GM18909 (cell line): ENCODE data around the gene FSD1.
"Not testable (repeated sequence)": the region's sequence is repeated elsewhere in the genome, so short reads cannot be mapped to it uniquely, and the experiment has no call there.

Experiments used
- ATAC-seq: cut with Tn5 transposase; IDR thresholded peaks from one replicate; pipeline ENCODE4 v1.9.1; 2021; ENCODE audit warnings: mild to moderate bottlenecking; ENCODE audit not compliant: unreplicated experiment, poor library complexity

The FSD1 gene

GRCh38 chr19:4284176-4284958 is 20.0 kb upstream of the FSD1 start:
- ATAC-seq, result no peak

- ATAC-seq, result no peak
These were observed 19.4 kb upstream of the FSD1 start for GRCh38 chr19:4284974-4285373.

GRCh38 chr19:4286141-4286540 is 18.3 kb upstream of the FSD1 start:
- not testable (repeated sequence) for ATAC-seq

- ATAC-seq, result no peak
These were observed 16.2 kb upstream of the FSD1 start for GRCh38 chr19:4288091-4288777.

GRCh38 chr19:4291184-4291732 is 13.1 kb upstream of the FSD1 start:
- ATAC-seq, result no peak

GRCh38 chr19:4292515-4292914 is 11.9 kb upstream of the FSD1 start:
- ATAC-seq, result no peak

GRCh38 chr19:4294389-4294788 is 10.0 kb upstream of the FSD1 start:
- ATAC-seq, result no peak

- no peak for ATAC-seq
These were observed 8.2 kb upstream of the FSD1 start for GRCh38 chr19:4295972-4296771.

GRCh38 chr19:4297901-4298809 is 6.2 kb upstream of the FSD1 start:
- no peak for ATAC-seq

- ATAC-seq, result no peak
These were observed 5.4 kb upstream of the FSD1 start for GRCh38 chr19:4298810-4299550.

- no peak for ATAC-seq
These were observed 3.8 kb upstream of the FSD1 start for GRCh38 chr19:4300589-4300988.

- no peak for ATAC-seq
These were observed 2.7 kb upstream of the FSD1 start for GRCh38 chr19:4301590-4302242.

- no peak for ATAC-seq
These were observed 2.2 kb upstream of the FSD1 start, which contains the start of gene TMIGD2 for GRCh38 chr19:4302243-4302640. TMIGD2 (minus strand) TSS chr19:4302389; CDS start chr19:4302385, 4 bp downstream.

GRCh38 chr19:4303819-4304537 is 420 bp upstream of the FSD1 start:
- no peak for ATAC-seq

GRCh38 chr19:4305257-4305612 is 837 bp downstream of the FSD1 start:
- no peak for ATAC-seq

GRCh38 chr19:4305659-4306058 is 1.3 kb downstream of the FSD1 start:
- no peak for ATAC-seq

- ATAC-seq, result no peak
These were observed 6.1 kb downstream of the FSD1 start for GRCh38 chr19:4310247-4311121.
